GM21390 (cell line): Measurements from ENCODE around the gene MTHFD1L.
"Not testable (repeated sequence)": the region's sequence is repeated elsewhere in the genome, so short reads cannot be mapped to it uniquely, and the experiment has no call there.

Experiments
- ATAC-seq: cut with Tn5 transposase; IDR thresholded peaks from one replicate; pipeline ENCODE4 v1.9.1; 2021; ENCODE audit not compliant: unreplicated experiment

MTHFD1L gene

GRCh38 chr6:151012321-151013294, 147.1 kb downstream of the MTHFD1L start:
- no peak for ATAC-seq

GRCh38 chr6:151014404-151015100, 149.1 kb downstream of the MTHFD1L start:
- peak; percentile 79 for ATAC-seq

GRCh38 chr6:151015101-151015700, 149.7 kb downstream of the MTHFD1L start:
- no peak for ATAC-seq

- no peak for ATAC-seq
These were observed 150.6 kb downstream of the MTHFD1L start for GRCh38 chr6:151016107-151016506.

- ATAC-seq = no peak
These were observed 152.5 kb downstream of the MTHFD1L start for GRCh38 chr6:151018046-151018445.

GRCh38 chr6:151018911-151019782, 153.6 kb downstream of the MTHFD1L start:
- ATAC-seq = no peak

GRCh38 chr6:151021896-151022295, 156.4 kb downstream of the MTHFD1L start:
- ATAC-seq = no peak

GRCh38 chr6:151022492-151022891, 157.0 kb downstream of the MTHFD1L start:
- no peak for ATAC-seq

GRCh38 chr6:151023342-151023741, 157.8 kb downstream of the MTHFD1L start:
- ATAC-seq = no peak

- ATAC-seq = no peak
These were observed 159.1 kb downstream of the MTHFD1L start for GRCh38 chr6:151024597-151024996.

- ATAC-seq = no peak
These were observed 159.6 kb downstream of the MTHFD1L start for GRCh38 chr6:151025076-151025475.

- ATAC-seq = no peak
These were observed 160.7 kb downstream of the MTHFD1L start for GRCh38 chr6:151026041-151026663.

- ATAC-seq = no peak
These were observed 161.8 kb downstream of the MTHFD1L start for GRCh38 chr6:151027295-151027747.

GRCh38 chr6:151027936-151028838, 162.7 kb downstream of the MTHFD1L start:
- no peak for ATAC-seq

- ATAC-seq = no peak
These were observed 164.5 kb downstream of the MTHFD1L start for GRCh38 chr6:151029970-151030369.

GRCh38 chr6:151032034-151032433, 166.5 kb downstream of the MTHFD1L start:
- ATAC-seq = no peak

GRCh38 chr6:151034825-151035781, 169.6 kb downstream of the MTHFD1L start:
- no peak for ATAC-seq

- ATAC-seq = not testable (repeated sequence)
These were observed 170.8 kb downstream of the MTHFD1L start for GRCh38 chr6:151036211-151036721.
